Activated CD4-positive, alpha-beta T cell treated with anti-CD3 and anti-CD28 coated beads, Interleukin-2, amount 50 U/mL, for 48 hours (primary cell): ENCODE data around the gene LTB4R2.
A peak's percentile ranks its signal among the peaks of the same experiment; 100 is the strongest.

Experiments used
- DNase-seq, 2 experiments: peaks; one replicate each; pipeline ENCODE4 v3.0.0-alpha.2; 2020

The LTB4R2 gene

DNA sequence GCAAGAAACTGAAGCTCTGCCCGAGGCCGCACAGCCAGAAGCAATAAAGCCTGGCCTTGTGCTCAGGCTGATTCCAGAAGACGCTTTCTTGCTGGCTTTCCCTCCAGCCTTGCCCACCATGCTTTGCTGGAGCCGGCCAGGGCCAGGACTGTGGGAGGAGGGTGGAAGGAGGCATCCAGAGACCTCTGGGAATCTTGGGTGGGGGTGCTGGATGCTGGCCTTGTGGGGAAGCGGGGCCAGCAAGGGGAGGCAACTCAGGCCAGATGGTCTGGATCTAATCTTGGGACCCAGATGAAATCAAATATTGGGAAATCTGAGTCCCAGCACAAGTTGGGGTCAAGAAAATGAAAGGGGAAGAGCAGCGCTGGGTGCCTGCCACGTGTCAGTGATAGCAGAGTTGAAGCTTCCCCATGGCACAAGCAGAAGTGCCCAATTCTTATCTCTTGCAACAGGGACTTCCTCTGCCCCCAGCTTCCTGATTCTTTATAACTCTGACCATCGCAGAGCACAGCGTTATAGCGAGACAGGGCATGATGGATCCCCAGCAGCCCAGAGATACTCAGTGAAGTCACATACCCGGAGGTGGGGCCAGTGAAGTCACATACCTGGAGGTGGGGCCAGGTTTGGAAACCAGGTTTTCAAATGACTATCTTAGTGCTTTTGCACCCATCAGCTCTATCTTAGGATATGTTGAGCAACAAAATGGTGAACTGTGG is 32.2 kb upstream of the LTB4R2 start:
- DNase-seq: peak; percentile 20 to 48

DNA sequence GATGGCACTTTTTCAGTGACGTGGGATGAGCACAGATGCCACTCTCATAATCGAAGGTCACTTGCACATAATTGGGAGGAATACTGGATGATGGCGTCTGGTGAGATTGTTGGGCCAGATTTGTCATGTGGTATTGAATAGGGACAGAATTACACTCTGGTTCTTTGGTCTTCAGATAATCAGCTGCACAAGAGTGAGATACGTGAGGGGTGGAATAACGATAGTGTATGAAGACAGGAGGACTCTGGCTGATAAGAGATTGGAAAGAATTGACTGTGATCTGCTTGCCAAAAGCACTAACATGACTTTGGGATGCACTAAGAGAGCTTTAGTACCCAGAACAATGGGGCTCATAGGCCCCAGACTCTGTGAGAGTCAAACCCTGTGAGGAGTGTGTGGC is 31.5 kb upstream of the LTB4R2 start:
- no peak for DNase-seq

DNA sequence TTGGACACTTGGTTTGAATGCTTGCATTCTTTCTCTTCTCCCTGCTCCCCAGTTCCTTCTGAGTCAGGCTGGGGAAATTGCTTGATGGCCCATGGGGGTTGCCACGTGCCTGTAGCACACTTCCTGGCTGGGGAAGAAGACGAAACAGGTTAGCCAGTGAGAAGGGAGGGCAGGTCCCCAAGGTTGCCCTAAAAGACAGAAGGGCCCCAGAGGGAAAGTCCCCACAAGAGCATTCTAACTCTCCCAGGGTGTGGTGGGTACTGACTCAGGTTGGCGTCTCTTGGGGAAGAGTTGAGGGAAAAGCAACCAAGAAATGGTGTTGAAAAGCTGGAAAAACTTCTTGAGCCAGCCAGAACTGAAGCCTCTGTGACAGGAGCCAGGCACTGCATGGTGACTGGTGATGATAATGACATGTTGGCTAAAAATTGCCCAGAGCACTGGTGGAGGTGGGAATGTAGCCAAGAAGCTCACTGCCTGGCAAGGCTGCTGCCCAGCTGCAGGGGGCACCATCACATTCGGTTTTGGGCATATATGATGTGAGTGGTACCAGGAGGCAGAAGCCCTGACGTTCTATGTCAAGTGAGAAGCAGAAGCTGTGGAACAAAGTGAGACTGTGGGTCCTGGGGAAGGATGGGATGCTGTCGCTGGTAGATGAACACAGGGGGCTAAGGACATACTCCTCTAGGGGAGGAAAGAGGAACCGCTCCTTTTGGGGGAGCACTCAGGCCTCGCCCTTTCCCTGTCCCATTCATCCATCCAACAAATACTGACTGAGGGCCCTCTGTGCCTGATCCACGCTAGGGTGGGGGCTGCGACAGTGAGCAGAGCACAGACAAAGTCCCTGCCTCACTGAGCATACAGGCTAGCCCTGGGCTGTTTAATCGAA is 30.4 kb upstream of the LTB4R2 start:
- peak; percentile 61 to 73 for DNase-seq

DNA sequence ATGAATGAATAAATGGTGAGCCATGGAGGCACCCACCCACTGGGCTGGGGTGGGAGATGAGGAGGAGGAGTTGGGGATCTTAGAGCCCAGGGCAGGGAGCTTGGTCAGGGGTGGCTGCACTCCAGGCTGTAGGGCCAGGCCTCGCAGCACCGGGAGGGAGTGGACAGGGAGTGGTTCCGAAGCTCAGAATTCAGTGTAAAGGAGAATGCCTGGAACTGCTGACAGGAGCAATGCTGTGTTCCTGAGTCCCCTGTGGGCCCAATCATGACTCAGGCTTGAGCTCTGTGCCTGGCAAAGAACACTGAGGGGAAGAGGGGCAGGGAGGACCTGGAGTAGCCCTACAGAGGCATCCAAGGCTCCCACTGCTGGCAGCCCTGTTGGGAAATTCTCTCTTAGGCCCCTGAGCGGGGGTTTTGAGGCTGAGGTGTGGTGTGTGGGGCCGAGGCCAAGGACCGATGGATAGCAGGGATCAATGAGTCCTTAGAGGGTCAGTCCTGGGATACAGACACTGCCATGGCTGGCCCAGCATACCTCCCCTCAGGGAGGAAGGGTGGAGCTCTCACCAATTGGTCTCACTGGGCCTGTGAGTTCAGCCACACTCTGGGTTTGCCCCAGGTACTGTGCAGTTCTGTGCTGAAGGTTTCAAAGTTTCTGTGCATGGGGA is 29.0 kb upstream of the LTB4R2 start:
- no peak for DNase-seq

DNA sequence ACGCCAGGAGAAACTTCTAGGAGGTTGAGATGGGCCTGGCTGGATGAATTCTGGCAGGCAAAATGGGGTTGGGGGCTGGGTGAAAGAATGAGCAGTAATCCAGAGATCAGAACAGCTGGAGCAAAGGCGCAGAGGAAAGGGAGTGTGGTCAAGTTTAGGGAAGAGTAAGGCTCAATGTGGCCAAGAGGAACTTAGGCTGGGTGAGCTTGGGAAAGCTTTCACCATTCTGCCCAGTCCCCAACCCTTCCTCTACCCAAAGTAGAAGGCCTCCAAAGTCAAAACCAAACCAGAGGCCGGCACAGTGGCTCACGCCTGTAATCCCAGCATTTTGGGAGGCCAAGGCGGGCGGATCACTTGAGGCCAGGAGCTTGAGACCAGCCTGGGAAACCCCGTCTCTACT is 28.3 kb upstream of the LTB4R2 start:
- DNase-seq: no peak

GRCh38 chr14:24282736-24283135 is 27.2 kb upstream of the LTB4R2 start:
- DNase-seq: no peak

DNA sequence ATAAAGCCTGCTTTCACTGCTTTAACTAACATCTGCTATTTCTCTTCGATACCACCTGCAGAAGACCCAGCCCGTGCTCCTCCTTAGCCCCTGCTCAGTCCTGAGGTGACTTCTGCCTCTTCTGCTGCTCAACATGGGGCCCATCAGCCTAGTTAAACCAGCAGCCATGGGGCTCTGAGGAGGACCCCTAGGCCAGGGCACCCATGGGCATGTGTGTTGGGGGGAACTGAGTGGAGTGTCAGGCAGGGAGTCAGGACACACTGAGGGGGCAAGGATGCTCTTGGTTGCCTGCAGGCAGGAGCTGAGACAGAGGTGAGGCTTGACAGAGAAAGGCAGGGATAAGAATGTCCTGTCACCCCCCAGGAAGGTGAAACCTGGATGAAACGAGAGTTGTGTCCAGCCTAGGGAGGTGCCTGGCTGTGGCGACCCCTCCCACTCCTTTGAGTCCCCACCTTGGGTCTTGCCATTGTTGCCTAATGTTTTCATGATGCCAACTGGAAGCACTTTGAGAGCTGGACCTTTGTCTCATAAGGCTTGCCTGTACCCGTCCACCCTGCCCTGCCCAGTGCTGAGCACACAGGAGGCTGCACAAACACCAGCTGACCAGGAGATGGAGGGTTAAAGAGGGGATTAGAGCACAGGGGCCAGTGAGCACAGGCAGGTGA is 26.0 kb upstream of the LTB4R2 start:
- no peak for DNase-seq

GRCh38 chr14:24284501-24285035 is 25.4 kb upstream of the LTB4R2 start:
- no peak for DNase-seq

DNA sequence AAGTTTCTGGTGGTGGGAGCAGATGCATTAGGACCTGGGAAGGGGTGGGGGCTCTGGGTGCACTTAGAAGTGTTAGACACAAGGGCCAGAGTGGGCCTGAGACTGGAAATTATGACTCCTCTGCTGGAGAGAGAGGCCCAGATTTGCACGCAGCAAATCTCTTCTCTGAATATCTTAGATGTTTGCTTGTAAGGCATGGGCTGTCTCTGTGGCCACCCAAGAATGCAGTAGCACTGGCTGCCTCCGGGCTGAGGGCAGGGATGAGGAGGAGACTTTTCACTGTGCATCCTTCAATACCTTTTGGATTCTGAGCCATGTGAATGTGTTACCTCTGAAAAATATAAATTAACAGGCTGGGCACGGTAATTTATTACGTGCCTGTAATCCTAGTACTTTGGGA is 24.6 kb upstream of the LTB4R2 start:
- DNase-seq: no peak

DNA sequence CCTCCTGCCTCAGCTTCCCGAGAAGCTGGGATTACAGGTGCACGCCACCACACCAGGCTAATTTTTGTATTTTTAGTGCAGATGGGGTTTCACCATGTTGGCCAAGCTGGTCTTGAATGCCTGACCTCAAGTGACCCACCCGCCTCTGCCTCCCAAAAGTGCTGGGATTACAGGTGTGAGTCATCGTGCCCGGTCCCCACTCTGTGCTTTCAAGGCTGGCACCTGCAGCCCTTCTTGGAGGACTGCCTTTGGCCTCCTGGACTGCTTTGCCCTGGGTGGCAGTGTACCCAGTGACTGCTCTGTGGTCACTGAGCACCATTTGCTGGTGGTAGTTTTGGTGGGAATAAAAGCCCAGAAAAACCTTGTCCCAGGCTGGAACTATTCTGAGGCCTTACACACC is 22.9 kb upstream of the LTB4R2 start:
- no peak for DNase-seq

DNA sequence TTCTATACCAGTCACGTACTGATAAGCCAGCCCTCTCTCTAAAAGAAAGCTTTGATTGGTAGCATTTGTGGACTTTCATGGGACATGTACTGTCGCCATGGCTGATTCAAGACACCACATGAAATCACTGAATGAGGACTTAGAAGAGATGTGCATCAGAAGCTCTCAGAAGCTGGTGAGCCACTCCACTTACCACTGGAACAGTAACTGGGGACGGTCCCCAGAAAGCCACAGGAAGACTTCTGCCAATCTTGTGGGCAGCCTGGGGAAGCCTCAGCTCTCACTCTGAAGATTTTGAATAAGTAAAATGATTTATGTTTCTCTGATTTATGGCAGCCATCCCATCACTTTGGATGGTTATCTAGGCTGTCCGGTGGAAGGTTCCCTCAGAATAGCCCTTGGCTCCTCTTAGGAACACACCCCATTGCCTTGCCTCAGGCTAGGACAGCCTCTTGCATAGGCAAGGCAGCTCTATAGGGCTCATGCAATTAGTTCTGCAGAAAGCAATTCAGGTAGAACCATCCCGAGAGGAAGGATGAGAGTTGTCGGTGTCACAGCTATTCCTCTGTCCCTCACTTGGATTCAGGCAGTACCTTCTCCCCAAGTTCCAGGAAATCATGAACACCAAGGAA is 20.2 kb upstream of the LTB4R2 start:
- peak; percentile 71 to 81 for DNase-seq

DNA sequence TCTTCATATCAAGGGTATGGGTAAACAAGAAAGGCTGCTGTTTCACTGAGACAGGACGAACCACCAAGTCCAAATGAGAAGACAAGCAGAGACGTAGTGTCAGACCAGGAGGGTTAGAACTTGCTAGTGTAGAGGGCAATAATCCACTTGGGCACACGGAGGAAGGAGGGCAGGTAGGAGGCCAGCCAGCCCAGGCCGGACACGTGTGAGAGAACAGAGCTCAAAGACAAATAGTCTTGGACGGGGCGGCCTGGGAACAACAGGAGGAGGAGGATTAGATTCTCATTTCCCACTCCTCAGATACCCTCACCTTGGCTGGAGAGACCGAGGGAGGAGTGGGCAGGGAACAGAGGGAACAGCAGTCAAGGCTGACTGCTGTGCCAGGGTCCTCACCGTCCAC is 19.2 kb upstream of the LTB4R2 start:
- DNase-seq: no peak

- DNase-seq: no peak
Measured at GRCh38 chr14:24291446-24292117, 18.4 kb upstream of the LTB4R2 start.

GRCh38 chr14:24292118-24292807 is 17.7 kb upstream of the LTB4R2 start:
- DNase-seq: no peak

GRCh38 chr14:24293525-24293924 is 16.4 kb upstream of the LTB4R2 start:
- no peak for DNase-seq

GRCh38 chr14:24296341-24297157 is 13.4 kb upstream of the LTB4R2 start:
- peak; percentile 75 to 78 for DNase-seq

DNA sequence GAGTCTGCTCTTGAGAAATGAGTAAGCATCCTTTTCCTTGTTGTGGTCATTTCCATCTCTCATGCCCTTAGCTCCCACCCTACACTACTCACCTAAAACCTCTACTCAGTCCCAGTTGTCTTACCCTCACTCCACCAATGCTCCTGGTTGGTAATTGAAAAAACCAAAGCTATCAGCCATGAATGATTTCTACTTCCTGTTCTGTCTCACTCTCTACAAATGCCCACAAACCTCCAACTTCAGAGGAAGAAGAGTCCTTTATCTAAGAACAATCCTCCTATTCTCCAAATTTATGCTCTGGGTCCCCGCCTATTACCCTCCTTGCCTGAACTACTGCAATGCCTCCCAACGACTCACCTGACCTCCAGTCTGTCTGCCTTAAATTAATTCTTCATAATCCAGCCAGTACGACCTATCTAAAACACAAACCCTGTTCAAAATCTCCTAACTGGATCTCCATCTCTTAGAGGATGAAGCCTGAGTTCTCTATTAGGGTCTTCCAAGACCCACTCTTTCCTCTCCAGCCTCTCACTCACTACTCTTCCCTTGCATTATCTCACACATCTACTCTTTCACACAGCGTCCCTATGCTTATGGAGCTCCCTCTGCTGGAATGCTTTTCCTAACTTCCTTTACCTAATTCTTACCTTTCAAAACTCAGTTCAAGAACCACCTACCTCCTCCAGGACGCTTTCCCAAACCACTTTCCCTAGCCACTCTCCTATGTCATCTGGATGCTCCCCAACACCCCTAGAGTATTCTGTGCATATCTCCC is 12.6 kb upstream of the LTB4R2 start:
- no peak for DNase-seq

- DNase-seq: peak in 1 of 2 experiments; percentile 26
Measured at GRCh38 chr14:24298892-24299254, 11.1 kb upstream of the LTB4R2 start.
